Stomach (tissue), 4 donors: ENCODE data around the gene PITPNC1.

Experiments used
- CTCF ChIP-seq, 7 experiments: fragments of 450-650 bp in 4 of 7; fragments of 200-600 bp in 3 of 7; sonication (generic) in 3 of 7; IDR thresholded peaks; one replicate each; pipeline ENCODE4 v1.5.1; 2016 to 2019; ENCODE audit warnings: antibody characterized with exemption in 7 of 7, control low read depth in 2 of 7, mild to moderate bottlenecking in 1 of 7
- EP300 ChIP-seq: sonication (generic); formaldehyde crosslinking; IDR thresholded peaks from one replicate; pipeline ENCODE4 v1.6.1; 2017; ENCODE audit warnings: antibody characterized with exemption
- POLR2A ChIP-seq, 4 donors: fragments of 450-650 bp; IDR thresholded peaks; one replicate each; pipeline ENCODE4 v1.6.1; 2016; ENCODE audit warnings: antibody characterized with exemption in 4 of 4, control low read depth in 2 of 4, mild to moderate bottlenecking in 1 of 4, moderate library complexity in 1 of 4

DNA sequence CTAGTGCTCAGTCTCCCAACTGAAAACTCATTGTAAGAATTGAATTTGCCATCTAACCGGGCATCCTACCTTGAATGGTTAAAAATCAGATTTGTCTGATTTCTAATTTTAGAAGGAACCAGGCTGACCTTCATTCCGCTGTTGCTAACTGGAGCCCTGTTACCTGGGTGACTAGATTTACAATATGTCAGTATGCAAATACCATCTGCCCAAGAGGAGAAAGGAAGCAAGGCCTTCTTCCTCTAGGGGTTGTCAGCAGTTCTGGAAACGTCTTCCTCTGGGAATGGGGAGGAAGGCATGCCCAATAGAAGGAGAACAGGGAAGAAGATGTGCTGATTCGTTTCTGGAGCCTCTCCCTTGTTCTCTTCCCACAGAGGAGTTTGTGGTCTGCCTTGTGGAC is 137.9 kb downstream of the PITPNC1 start:
- TF ChIP-seq CTCF (IDR thresholded peaks at IDR 0.05) = no peak
- no peak for TF ChIP-seq EP300
- TF ChIP-seq POLR2A (IDR thresholded peaks at IDR 0.05) = no peak
